PFSK-1 (cell line): ENCODE measurements around the gene UBTD1.

Source experiments
- FOXP2 ChIP-seq: optimal IDR thresholded peaks from 2 replicates; pipeline ENCODE3; 2011; ENCODE audit warnings: borderline replicate concordance, control low read depth, inconsistent platforms; ENCODE audit not compliant: insufficient read depth; ENCODE audit errors: extremely low read length, extremely low read depth
- POLR2AphosphoS5 ChIP-seq: IDR thresholded peaks from 2 replicates; pipeline ENCODE4 v1.6.1; 2012; ENCODE audit warnings: low read depth, mild to moderate bottlenecking, control low read depth, low read length, moderate library complexity
- SIN3A ChIP-seq: IDR thresholded peaks from 2 replicates; pipeline ENCODE4 v1.6.1; 2012; ENCODE audit warnings: mild to moderate bottlenecking, low read length, moderate library complexity, borderline replicate concordance; ENCODE audit not compliant: insufficient read depth
- TAF1 ChIP-seq: IDR thresholded peaks from 2 replicates; pipeline ENCODE4 v1.6.1; 2012; ENCODE audit warnings: low read length, control low read depth, borderline replicate concordance; ENCODE audit not compliant: insufficient read depth
- TF ChIP-seq, protein P1 (sequence below), 2 experiments: IDR thresholded peaks; 2 replicates each; pipeline versions ENCODE4 v1.6.1 to v1.8.0; 2011 to 2012; ENCODE audit warnings: low read depth in 2 of 2, low read length in 2 of 2, control low read depth in 1 of 2, inconsistent platforms in 1 of 2, mild to moderate bottlenecking in 1 of 2, moderate library complexity in 1 of 2; ENCODE audit not compliant: insufficient read depth in 1 of 2

Gene UBTD1

GRCh38 chr10:97580421-97581367 is 82.0 kb downstream of the UBTD1 start:
- TF ChIP-seq SIN3A: no peak
- no peak for TF ChIP-seq POLR2AphosphoS5
- no peak for TF ChIP-seq FOXP2
- TF ChIP-seq, protein P1, sequence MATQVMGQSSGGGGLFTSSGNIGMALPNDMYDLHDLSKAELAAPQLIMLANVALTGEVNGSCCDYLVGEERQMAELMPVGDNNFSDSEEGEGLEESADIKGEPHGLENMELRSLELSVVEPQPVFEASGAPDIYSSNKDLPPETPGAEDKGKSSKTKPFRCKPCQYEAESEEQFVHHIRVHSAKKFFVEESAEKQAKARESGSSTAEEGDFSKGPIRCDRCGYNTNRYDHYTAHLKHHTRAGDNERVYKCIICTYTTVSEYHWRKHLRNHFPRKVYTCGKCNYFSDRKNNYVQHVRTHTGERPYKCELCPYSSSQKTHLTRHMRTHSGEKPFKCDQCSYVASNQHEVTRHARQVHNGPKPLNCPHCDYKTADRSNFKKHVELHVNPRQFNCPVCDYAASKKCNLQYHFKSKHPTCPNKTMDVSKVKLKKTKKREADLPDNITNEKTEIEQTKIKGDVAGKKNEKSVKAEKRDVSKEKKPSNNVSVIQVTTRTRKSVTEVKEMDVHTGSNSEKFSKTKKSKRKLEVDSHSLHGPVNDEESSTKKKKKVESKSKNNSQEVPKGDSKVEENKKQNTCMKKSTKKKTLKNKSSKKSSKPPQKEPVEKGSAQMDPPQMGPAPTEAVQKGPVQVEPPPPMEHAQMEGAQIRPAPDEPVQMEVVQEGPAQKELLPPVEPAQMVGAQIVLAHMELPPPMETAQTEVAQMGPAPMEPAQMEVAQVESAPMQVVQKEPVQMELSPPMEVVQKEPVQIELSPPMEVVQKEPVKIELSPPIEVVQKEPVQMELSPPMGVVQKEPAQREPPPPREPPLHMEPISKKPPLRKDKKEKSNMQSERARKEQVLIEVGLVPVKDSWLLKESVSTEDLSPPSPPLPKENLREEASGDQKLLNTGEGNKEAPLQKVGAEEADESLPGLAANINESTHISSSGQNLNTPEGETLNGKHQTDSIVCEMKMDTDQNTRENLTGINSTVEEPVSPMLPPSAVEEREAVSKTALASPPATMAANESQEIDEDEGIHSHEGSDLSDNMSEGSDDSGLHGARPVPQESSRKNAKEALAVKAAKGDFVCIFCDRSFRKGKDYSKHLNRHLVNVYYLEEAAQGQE (IDR thresholded peaks at IDR 0.05; ENCODE audit: insufficient read depth in 1 of 2, low read depth in 2 of 2, low read length in 2 of 2): no peak
- TF ChIP-seq TAF1: no peak

- TF ChIP-seq TAF1 (no peak), POLR2AphosphoS5 (no peak), SIN3A (no peak), FOXP2 (no peak)
- TF ChIP-seq, protein P1 (IDR thresholded peaks at IDR 0.05; ENCODE audit: insufficient read depth in 1 of 2, low read depth in 2 of 2, low read length in 2 of 2): no peak
Observed at GRCh38 chr10:97582169-97582568, 83.4 kb downstream of the UBTD1 start.

DNA sequence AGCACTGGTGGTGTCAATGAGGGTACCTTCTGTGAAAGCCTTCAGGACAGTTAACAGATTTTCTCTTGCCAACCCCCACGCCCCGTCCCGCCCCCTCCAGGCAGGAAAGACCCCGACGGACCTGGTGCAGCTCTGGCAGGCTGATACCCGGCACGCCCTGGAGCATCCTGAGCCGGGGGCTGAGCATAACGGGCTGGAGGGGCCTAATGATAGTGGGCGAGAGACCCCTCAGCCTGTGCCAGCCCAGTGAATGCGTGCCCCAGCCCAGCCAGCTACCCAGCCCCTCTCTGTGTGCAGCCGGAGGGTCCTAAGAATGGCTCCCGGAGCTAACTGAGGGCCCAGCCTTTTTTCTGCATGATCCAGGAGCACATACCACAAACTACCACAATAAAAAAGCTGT is 84.8 kb downstream of the UBTD1 start:
- TF ChIP-seq POLR2AphosphoS5 (no peak), TAF1 (no peak), SIN3A (no peak), FOXP2 (no peak)
- TF ChIP-seq, protein P1 (IDR thresholded peaks at IDR 0.05; ENCODE audit: insufficient read depth in 1 of 2, low read depth in 2 of 2, low read length in 2 of 2): no peak

DNA sequence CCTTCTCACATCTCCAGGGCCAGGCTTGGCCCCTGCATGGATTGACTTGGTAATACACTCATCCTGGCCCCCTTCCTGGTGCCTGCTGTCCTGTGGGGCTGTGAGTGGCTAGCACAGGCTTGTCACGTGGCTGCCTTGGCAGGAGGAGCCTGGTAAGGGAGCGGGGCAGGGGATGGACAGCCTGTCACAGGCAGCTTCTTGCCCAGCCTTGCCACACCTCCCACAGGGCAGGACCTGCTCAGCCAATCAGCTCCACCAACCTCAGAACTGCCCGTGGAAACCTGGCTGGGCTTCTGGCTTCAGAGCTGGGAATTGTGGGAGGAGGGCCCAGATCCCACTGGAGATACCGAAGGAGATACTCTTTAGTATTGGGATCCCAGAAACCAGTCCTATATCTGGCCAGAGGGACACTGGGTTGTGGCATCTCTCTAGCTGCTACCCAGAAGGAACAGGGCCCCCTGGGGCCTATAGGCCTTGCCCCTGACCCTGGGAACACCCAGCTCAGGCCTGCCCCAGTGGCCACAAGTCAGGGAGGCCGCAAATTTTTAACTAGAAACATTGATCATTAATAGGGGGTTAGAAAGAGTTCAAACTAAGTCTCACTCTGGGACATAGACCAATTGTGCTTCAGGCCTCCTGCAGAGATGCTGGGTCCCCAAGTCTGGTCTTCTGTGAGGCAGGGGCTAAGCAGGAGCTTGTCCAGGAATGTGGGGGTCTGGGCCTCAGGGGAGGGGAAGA is 85.5 kb downstream of the UBTD1 start, which contains the start of gene HOGA1:
Gene HOGA1 (plus strand): TSS at position 330 of the 738 bp plus-strand sequence. CDS start 315 bp downstream, at position 645.
- TF ChIP-seq TAF1 (no peak), SIN3A (no peak), POLR2AphosphoS5 (no peak), FOXP2 (no peak)
- TF ChIP-seq, protein P1 (IDR thresholded peaks at IDR 0.05; ENCODE audit: insufficient read depth in 1 of 2, low read depth in 2 of 2, low read length in 2 of 2): no peak
